Endothelial cell of umbilical vein (primary cell): ENCODE results near the gene CCPG1.

Experiments
- POLR2AphosphoS5 ChIP-seq: IDR thresholded peaks from 2 replicates; pipeline ENCODE4 v1.6.1; 2012; ENCODE audit warnings: low read depth, mild to moderate bottlenecking, control low read depth, low read length, moderate library complexity; ENCODE audit not compliant: insufficient read depth
- TF ChIP-seq, protein P1 (sequence below), 2 donors: IDR thresholded peaks; 1 replicate in 1 of 2; 2 replicates in 1 of 2; pipeline ENCODE4 v1.5.1; 2011; ENCODE audit warnings: low read length in 2 of 2, mild to moderate bottlenecking in 2 of 2, moderate library complexity in 2 of 2, control low read depth in 1 of 2, inconsistent platforms in 1 of 2, low read depth in 1 of 2; ENCODE audit not compliant: insufficient read depth in 1 of 2; ENCODE audit errors: extremely low read depth in 1 of 2

DNA sequence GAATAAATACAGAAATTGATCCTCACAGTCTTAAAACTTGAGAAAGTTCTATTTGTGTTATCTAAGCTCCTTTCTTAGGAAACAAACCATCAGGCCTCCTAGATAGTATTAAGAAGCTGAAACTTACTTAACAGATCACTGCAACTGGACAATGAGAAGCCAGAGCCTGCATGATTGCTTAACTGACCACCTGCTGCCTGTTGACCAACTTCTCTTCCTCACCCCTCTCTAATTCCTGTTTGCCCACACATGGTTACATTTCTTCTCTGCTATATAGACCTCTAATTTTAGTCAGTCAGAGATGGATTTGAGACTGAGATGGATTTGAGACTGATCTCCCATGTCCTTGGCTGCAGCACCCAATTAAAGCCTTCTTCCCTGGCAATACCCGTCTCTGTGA is 13.5 kb downstream of the CCPG1 start:
- TF ChIP-seq, protein P1, sequence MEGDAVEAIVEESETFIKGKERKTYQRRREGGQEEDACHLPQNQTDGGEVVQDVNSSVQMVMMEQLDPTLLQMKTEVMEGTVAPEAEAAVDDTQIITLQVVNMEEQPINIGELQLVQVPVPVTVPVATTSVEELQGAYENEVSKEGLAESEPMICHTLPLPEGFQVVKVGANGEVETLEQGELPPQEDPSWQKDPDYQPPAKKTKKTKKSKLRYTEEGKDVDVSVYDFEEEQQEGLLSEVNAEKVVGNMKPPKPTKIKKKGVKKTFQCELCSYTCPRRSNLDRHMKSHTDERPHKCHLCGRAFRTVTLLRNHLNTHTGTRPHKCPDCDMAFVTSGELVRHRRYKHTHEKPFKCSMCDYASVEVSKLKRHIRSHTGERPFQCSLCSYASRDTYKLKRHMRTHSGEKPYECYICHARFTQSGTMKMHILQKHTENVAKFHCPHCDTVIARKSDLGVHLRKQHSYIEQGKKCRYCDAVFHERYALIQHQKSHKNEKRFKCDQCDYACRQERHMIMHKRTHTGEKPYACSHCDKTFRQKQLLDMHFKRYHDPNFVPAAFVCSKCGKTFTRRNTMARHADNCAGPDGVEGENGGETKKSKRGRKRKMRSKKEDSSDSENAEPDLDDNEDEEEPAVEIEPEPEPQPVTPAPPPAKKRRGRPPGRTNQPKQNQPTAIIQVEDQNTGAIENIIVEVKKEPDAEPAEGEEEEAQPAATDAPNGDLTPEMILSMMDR (IDR thresholded peaks at IDR 0.05; ENCODE audit: extremely low read depth in 1 of 2, insufficient read depth in 1 of 2, low read depth in 1 of 2, low read length in 2 of 2): no peak
- no peak for TF ChIP-seq POLR2AphosphoS5
